Left ventricle myocardium inferior (tissue), 1 donor: ENCODE data around the gene HIC1. TPM values are rescaled to one million over a fixed set of nuclear protein-coding genes. Genes with fewer than 3 reads are reported as not detected.
A peak's percentile ranks its signal among the peaks of the same experiment; 100 is the strongest.

ENCODE experiments used
- DNase-seq: peaks from one replicate; pipeline ENCODE4 v3.0.0-alpha.2; 2020
- H3K27ac ChIP-seq: fragments of 200-600 bp; replicated peaks from 2 replicates; pipeline ENCODE4 v1.8.0; 2021
- H3K27me3 ChIP-seq: fragments of 200-600 bp; 2 replicates; pipeline ENCODE4 v1.8.0; 2021; ENCODE audit warnings: low read depth
- H3K36me3 ChIP-seq: fragments of 200-600 bp; 2 replicates; pipeline ENCODE4 v1.8.0; 2021
- H3K4me1 ChIP-seq: fragments of 200-600 bp; 2 replicates; pipeline ENCODE4 v1.8.0; 2021
- H3K4me3 ChIP-seq: fragments of 200-600 bp; 2 replicates; pipeline ENCODE4 v1.8.0; 2021; ENCODE audit warnings: mild to moderate bottlenecking, moderate library complexity
- H3K9me3 ChIP-seq: fragments of 200-600 bp; replicated peaks from 2 replicates; pipeline ENCODE4 v1.8.0; 2021
- CTCF ChIP-seq: fragments of 200-600 bp; IDR thresholded peaks from 2 replicates; pipeline ENCODE4 v1.8.0; 2021; ENCODE audit warnings: antibody characterized with exemption, mild to moderate bottlenecking, borderline replicate concordance
- intact Hi-C: fragments of 100-400 bp; cut with micrococcal nuclease; formaldehyde crosslinking; loops from one replicate; pipeline ENCODE4 v1.11.0; 2022
- total RNA-seq: library from RNA; stranded (reverse); fragmentation: NEBNext Ultra II Directional; extraction: Animal tissue kit (Norgen Biotek cat#: 25700); gene quantifications from one replicate; pipeline ENCODE4 v1.2.1, GENCODE V29; 2021
- donor health status: DM: no; HTN: yes; CAD: no; lungs with severe emphysema.

Gene HIC1
- total RNA-seq, 1 donor from 2014 or later: 23.5 TPM

GRCh38 chr17:2084036-2084765 is 29.3 kb downstream of the HIC1 start:
- intact Hi-C loops: no loop called here
- DNase-seq: peak; percentile 71
- Histone ChIP-seq H3K36me3 (peaks cover 27% of the 10 kb centered on the region), H3K9me3 (no peaks in the 10 kb centered on the region), H3K27ac (peak overlapping the region; percentile 93), H3K4me3 (no peak overlapping the region), H3K4me1 (peaks cover 77% of the 10 kb centered on the region), H3K27me3 (no peaks in the 10 kb centered on the region)
- no peak for TF ChIP-seq CTCF

- intact Hi-C loops: no loop called here
- H3K4me1 ChIP-seq: peaks cover 85% of the 10 kb centered on the region
- no peaks in the 10 kb centered on the region for H3K27me3 ChIP-seq
- no peaks in the 10 kb centered on the region for H3K9me3 ChIP-seq
- H3K36me3 ChIP-seq: peaks cover 19% of the 10 kb centered on the region
- peak overlapping the region; percentile 93 for H3K27ac ChIP-seq
- no peak for DNase-seq
- no peak overlapping the region for H3K4me3 ChIP-seq
- TF ChIP-seq CTCF: no peak
Measured at GRCh38 chr17:2084766-2085647, 30.1 kb downstream of the HIC1 start.

- Histone ChIP-seq H3K36me3 (peaks cover 13% of the 10 kb centered on the region), H3K27me3 (no peaks in the 10 kb centered on the region), H3K4me3 (no peak overlapping the region), H3K4me1 (peaks cover 91% of the 10 kb centered on the region), H3K27ac (peak overlapping the region; percentile 93), H3K9me3 (no peaks in the 10 kb centered on the region)
- peak; percentile 76 for DNase-seq
- intact Hi-C loops: no loop called here
- no peak for TF ChIP-seq CTCF
Measured at GRCh38 chr17:2085648-2085949, 30.7 kb downstream of the HIC1 start.

DNA sequence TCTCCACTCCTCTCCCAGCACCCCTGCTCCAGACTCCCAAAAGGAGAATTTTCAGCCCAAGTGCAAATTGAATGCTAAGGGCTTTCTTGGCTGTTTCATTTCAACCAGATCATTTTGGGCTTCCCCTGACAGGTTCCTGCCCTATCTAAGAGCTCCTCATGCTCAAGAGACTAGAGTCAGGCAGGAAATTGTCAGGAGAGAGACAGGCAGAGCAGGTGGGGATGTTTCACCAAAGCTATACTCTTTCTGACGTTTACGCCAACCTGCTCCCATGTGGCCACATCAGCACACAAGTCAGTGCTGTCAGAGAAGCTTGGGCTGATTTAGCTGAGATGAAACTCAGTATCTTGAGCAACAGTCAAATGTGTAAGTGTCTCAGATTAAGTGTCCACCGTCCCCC is 31.4 kb downstream of the HIC1 start:
- DNase-seq: no peak
- Histone ChIP-seq H3K27ac (peak overlapping the region; percentile 93), H3K9me3 (no peaks in the 10 kb centered on the region), H3K36me3 (peaks cover 6% of the 10 kb centered on the region), H3K4me3 (no peak overlapping the region), H3K27me3 (no peaks in the 10 kb centered on the region), H3K4me1 (peaks cover 98% of the 10 kb centered on the region)
- TF ChIP-seq CTCF: no peak
- intact Hi-C loops: no loop called here

- no peaks in the 10 kb centered on the region for H3K27me3 ChIP-seq
- no peak overlapping the region for H3K4me3 ChIP-seq
- no peaks in the 10 kb centered on the region for H3K9me3 ChIP-seq
- H3K4me1 ChIP-seq: peaks cover 100% of the 10 kb centered on the region
- no peak for DNase-seq
- no peaks in the 10 kb centered on the region for H3K36me3 ChIP-seq
- peak overlapping the region; percentile 93 for H3K27ac ChIP-seq
- no peak for TF ChIP-seq CTCF
- intact Hi-C loops: no loop called here
Measured at GRCh38 chr17:2087597-2088211, 32.8 kb downstream of the HIC1 start.
